Activated CD4-positive, alpha-beta T cell treated with anti-CD3 and anti-CD28 coated beads, Interleukin-10, Interleukin-2, amounts not matched to agents 100 ng/mL and 50 ng/mL, durations not matched to agents 16 hours and 8 hours (primary cell): ENCODE results near the gene MAP3K21.

Experiments used
- DNase-seq: peaks from one replicate; pipeline ENCODE4 v3.0.0-alpha.2; 2020

Gene MAP3K21

DNA sequence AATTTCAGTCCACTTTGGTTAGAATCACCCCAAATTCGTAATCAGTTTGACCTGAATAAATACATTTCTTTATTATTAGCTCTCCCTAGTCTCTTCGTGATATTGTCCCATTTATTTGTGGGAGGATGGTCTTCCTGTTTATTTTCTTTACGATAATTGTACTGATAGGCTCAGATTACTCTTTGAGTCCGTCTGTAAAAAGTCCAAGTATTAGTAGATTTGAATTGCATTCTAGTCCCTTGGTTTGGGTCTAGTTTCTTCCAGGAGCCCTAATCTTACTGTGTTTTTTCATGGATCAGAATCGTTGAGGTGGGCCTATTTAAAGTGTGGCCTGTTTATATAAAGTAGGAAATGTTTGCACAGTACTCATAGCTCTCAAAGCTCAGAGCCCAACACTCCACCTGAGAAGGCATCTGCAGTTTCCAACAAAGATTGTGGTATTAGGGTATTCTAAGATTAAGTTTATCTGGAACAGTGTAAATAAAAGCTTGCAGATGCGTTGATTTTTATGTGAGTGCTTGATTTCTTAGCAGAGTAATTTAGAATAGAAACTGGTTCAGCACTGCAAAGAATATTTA, 33.1 kb downstream of the MAP3K21 start:
- DNase-seq = no peak

GRCh38 chr1:233361876-233362275, 34.4 kb downstream of the MAP3K21 start:
- DNase-seq = no peak

- no peak for DNase-seq
Measured at GRCh38 chr1:233362743-233363142, 35.2 kb downstream of the MAP3K21 start.

DNA sequence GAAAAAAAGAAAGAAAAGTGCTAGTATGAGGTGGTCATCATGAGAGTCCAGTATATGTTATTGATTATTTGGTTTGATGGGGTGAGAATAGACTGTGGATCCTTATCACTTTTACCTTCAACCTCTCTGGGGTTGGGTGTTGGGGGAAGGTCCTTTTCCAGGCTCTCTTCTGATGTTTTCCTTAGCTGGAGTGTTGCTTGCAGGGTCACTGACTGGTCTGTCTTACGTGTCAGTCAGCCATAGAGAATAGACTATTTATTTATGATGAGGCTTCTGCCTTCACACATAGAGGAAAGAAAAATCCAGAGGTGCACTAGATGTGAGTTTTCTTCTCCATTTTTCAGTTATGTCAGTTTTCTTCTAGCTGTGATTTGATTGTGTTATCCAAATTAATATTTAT, 36.5 kb downstream of the MAP3K21 start:
- no peak for DNase-seq

- DNase-seq = no peak
Measured at GRCh38 chr1:233364695-233365539, 37.4 kb downstream of the MAP3K21 start.

DNA sequence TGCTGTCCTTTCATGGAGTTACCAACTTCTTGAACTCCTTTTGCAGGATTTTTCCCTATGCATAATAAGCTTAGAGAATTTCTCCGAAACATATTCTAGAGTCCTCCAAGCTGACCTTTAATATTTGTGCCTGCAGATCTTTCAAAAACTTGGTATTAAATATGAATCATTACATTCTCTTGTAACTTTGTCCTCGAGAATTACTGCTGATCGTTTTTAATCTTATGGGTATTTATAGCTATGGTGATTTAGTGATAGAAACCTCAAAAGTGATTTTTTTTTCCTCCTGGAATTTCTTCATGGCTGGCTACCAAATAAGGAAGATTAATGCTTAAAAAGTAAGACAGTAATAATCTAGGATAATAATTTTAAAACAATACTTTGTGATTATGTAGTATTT, 39.1 kb downstream of the MAP3K21 start:
- no peak for DNase-seq

DNA sequence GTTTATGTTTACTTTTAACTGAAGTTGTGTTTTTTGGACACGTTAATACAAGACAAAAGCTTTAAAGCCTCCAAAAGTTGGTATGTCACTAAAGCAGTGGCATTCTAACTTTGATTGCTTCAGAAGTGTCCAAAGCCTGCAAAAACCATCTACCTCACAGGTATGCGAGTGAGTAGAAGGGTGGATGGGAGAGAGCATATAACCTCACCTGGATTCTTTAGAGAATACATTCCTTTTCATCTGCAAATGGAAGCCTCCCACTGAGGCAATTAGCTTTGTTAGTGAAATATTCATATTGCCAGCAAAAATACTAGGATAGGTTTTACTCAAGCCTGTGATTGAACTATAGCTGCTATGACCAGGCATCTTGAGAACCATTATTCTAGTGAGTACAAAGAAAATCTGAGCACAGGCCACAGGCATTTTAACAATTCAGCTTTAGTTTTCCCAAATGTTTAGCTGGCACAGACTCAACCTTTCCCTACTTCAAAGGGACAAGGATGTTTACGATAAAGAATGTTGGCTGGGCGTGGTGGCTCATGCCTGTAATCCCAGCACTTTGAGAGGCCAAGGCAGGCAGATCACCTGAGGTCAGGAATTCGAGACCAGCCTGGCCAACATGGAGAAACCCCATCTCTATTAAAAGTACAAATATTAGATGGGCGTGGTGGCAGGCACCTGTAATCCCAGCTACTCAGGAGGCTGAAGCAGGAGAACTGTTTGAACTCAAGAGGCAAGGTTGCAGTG, 39.7 kb downstream of the MAP3K21 start:
- DNase-seq = no peak

DNA sequence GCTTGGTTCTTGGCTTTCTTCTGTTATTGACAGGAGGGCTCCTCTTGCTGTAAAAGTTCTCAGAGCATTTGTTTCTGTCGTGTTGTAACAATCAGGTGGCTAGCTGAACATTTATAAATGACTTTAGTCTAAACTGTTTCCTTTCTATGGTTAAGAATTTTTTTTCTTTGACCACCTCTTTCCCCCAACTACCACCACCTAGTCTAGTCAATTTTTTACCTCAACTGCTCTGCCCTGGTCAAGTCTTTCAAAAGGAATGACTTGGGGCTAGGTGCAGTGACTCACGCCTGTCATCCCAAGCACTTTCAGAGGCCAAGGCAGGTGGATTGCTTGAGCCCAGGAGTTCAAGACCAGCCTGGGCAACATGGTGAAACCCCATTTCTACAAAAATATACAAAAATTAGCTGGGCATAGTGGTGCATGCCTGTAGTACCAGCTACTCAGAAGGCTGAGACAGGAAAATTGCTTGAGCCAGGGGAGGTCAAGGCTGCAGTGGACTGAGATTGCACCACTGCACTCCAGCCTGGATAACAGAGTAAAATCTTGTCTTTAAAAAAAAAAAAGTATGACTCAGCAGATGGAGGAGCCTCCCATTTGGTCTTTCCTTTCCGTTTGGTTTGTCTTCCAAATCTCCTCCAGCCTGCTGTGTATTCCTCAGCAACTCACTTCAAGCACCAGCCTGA, 40.7 kb downstream of the MAP3K21 start:
- no peak for DNase-seq

DNA sequence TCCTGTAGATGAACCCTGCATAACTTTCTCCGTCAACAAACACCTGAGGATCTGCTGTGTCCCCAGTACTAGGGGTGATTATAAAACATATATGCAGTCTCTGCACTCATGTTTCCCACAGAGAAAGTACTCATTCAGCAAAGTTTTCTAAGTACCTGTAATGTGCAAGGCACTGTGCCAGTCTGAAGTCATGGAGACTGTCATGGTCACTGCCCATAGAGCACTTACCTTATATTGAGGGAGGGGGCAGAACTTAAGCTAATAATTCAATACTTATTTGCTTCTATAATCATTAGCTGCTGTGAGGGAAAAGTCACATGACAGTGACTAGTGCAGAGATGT, 41.2 kb downstream of the MAP3K21 start:
- DNase-seq = no peak

GRCh38 chr1:233372218-233373120, 44.9 kb downstream of the MAP3K21 start:
- peak; percentile 60 for DNase-seq

DNA sequence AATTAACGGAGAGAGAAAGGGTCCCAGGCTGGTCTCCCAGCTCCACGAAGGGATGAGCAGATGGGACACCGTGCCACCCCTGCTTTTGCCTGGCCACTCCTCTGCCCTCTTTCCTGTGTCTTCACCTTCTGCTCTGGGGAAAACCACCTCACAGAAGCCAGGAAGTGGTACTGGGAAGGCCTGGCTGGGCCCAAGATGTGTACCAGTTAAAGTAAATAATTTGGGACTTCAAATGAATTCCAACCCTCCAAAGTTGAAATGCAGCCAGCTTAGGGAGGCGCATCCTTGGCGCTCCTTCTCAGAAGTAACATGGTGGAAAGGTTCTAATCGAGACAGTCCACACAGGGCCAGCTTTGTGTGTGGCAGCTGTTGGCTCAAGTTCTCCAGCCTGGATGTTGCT, 45.7 kb downstream of the MAP3K21 start:
- no peak for DNase-seq

DNA sequence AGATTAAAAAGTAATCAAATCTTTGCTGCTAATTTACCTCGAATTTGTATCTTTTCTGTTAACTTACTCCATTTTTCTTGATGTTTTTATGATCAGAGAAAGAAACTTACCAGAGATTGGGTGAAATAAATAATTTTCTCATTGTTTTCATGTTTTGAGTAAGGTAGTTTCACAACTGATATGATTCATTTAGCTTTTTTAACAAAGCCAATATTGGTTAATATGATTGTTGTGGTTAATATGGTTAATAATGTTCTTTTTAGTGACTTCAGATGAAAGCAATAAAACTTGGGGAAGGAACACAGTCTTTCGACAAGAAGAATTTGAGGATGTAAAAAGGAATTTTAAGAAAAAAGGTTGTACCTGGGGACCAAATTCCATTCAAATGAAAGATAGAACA, 48.1 kb downstream of the MAP3K21 start:
- DNase-seq = peak; percentile 39

- DNase-seq = no peak
Measured at GRCh38 chr1:233376382-233377110, 49.0 kb downstream of the MAP3K21 start.

DNA sequence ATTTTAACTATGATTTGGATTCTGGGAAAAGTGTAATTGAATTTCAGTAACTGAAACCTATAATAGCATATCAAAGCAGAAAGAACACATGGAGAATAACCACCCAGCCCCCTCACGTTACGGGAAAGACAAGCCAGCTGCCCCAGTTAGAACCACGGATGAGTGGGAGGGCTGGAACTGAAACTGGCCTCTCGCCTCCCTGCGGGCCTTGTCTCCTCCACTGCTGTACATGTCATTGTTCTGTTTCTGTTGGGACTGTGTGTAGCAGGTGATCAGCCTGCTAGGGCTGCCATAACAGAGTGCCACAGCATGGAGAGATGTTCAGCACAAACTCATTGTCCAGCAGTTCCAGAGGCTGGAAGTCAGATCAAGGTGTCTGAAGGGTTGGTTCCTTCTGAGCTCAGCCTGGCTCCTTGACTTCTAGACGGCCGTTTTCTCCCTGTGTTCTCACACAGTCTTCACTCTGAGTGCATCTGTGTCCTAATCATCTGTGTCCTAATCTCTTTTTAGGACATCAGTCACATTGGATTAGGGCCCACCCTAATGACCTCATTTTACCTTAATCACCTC, 52.4 kb downstream of the MAP3K21 start:
- no peak for DNase-seq

- DNase-seq = no peak
Measured at GRCh38 chr1:233381806-233382205, 54.3 kb downstream of the MAP3K21 start.

- no peak for DNase-seq
Measured at GRCh38 chr1:233383984-233384383, 56.5 kb downstream of the MAP3K21 start.

GRCh38 chr1:233386336-233386735, 58.8 kb downstream of the MAP3K21 start:
- no peak for DNase-seq

DNA sequence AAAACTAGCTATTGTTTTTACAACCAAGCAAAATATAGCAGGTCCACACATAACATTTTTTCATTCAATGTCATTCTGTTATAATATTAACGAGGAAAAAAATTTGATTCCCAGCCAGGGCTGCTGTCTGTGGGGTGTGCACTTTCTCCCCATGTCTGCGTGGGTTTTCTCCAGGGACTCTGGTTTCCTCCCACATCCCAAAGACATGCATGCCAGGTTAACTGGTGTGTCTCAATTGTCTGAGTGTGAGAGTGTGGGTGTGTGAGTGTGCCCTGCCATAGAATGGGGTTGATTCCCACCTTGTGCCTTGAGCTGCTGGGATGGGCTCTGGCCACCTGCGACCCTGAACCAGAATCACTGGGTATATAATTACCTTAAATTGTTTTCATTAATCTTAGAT, 60.1 kb downstream of the MAP3K21 start:
- no peak for DNase-seq

DNA sequence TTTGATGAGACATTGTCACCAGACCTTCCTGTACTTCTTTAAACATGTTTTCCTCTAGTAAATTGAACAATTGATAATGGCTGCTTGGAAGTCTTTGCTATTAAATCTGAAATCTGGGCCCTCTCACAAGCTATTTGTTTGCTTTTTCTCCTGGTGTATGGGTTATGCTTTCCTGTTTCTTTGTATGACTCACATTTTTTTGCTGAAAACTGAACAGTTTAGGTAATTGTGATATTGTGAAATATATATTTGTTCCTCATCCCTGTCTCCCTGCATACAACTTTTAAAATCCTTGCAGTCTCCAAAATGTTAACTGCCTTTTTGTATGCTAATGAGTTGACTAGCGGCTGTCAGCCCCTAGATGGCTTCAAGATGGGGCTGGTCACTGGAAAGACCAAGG, 61.6 kb downstream of the MAP3K21 start:
- no peak for DNase-seq

- DNase-seq = no peak
Measured at GRCh38 chr1:233389893-233390292, 62.4 kb downstream of the MAP3K21 start.
